Measurements from ENCODE around the gene NCAM1.

The NCAM1 gene

GRCh38 chr11:113174882-113175281, 213.7 kb downstream of the NCAM1 start:
- DNase-seq, result no peak

GRCh38 chr11:113176599-113177360, 215.6 kb downstream of the NCAM1 start:
- no peak for DNase-seq

- DNase-seq, result no peak
Measured at GRCh38 chr11:113177671-113178070, 216.5 kb downstream of the NCAM1 start.

- no peak for DNase-seq
Measured at GRCh38 chr11:113178381-113179070, 217.3 kb downstream of the NCAM1 start.

- DNase-seq, result no peak
Measured at GRCh38 chr11:113179181-113179704, 218.0 kb downstream of the NCAM1 start.

- DNase-seq, result no peak
Measured at GRCh38 chr11:113181094-113181493, 219.9 kb downstream of the NCAM1 start.

- DNase-seq, result no peak
Measured at GRCh38 chr11:113182288-113182687, 221.1 kb downstream of the NCAM1 start.

- no peak for DNase-seq
Measured at GRCh38 chr11:113184498-113184897, 223.3 kb downstream of the NCAM1 start.

- no peak for DNase-seq
Measured at GRCh38 chr11:113188371-113188834, 227.2 kb downstream of the NCAM1 start.

- no peak for DNase-seq
Measured at GRCh38 chr11:113189909-113190667, 228.9 kb downstream of the NCAM1 start.

- DNase-seq, result no peak
Measured at GRCh38 chr11:113192121-113192925, 231.1 kb downstream of the NCAM1 start.

- DNase-seq, result no peak
Measured at GRCh38 chr11:113193016-113193415, 231.8 kb downstream of the NCAM1 start.

GRCh38 chr11:113193946-113194345, 232.7 kb downstream of the NCAM1 start:
- DNase-seq, result no peak

- DNase-seq, result no peak
Measured at GRCh38 chr11:113195728-113196127, 234.5 kb downstream of the NCAM1 start.

- no peak for DNase-seq
Measured at GRCh38 chr11:113197446-113197845, 236.2 kb downstream of the NCAM1 start.

- peak; percentile 30 to 45 for DNase-seq
Measured at GRCh38 chr11:113198972-113199661, 237.9 kb downstream of the NCAM1 start.

- no peak for DNase-seq
Measured at GRCh38 chr11:113199866-113200265, 238.6 kb downstream of the NCAM1 start.

GRCh38 chr11:113201054-113201818, 240.0 kb downstream of the NCAM1 start:
- no peak for DNase-seq

GRCh38 chr11:113202431-113202830, 241.2 kb downstream of the NCAM1 start:
- DNase-seq, result no peak

GRCh38 chr11:113203141-113203753, 242.0 kb downstream of the NCAM1 start:
- no peak for DNase-seq

All from hippocampal formation (tissue), 2 donors.